ENCODE measurements around the gene ADTRP. TPM values are rescaled to one million over a fixed set of nuclear protein-coding genes. Genes with fewer than 3 reads are reported as not detected.

Gene ADTRP
- total RNA-seq, 1 donor from 2014 or later, result 42.5 TPM

DNA sequence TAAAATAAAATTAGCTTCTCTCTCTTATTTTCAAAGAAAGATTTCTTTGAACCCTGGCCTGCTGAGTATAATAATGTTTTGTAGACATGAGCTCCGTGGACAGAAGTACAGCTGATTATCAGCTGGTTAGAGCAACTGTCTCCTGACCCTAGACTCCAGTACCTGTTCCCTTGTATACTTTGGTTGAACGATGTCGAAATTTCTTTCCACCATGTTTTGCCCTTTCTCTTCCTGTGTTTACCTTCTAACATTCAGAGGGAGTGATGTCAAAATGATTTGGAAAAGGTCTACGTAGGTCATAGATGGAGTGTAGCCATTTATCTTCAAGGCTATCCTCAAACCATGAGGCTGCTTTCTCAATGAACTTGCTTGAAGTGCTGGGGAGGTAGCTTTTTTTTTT, 16.8 kb upstream of the ADTRP start:
- H3K27ac ChIP-seq, result no peak overlapping the region
- H3K4me3 ChIP-seq, result no peak overlapping the region
- ATAC-seq (no peak), DNase-seq (no peak)
- intact Hi-C loops (cut with DNase I), result no loop called here
- no peaks in the 10 kb centered on the region for H3K27me3 ChIP-seq (ENCODE audit: low read depth)
- H3K9me3 ChIP-seq, result no peaks in the 10 kb centered on the region
- no peaks in the 10 kb centered on the region for H3K36me3 ChIP-seq
- no peaks in the 10 kb centered on the region for H3K4me1 ChIP-seq
- TF ChIP-seq CTCF (IDR thresholded peaks at IDR 0.05), result no peak

- H3K4me1 ChIP-seq, result no peaks in the 10 kb centered on the region
- H3K9me3 ChIP-seq, result no peaks in the 10 kb centered on the region
- ATAC-seq (no peak), DNase-seq (no peak)
- no peak overlapping the region for H3K27ac ChIP-seq
- no peak for TF ChIP-seq CTCF (IDR thresholded peaks at IDR 0.05)
- H3K4me3 ChIP-seq, result no peak overlapping the region
- H3K27me3 ChIP-seq (ENCODE audit: low read depth), result no peaks in the 10 kb centered on the region
- no peaks in the 10 kb centered on the region for H3K36me3 ChIP-seq
- intact Hi-C loops (cut with DNase I), result no loop called here
Measured at GRCh38 chr6:11793277-11793676, 14.7 kb upstream of the ADTRP start.

- Histone ChIP-seq H3K27me3 (ENCODE audit: low read depth) (no peaks in the 10 kb centered on the region), H3K9me3 (no peaks in the 10 kb centered on the region), H3K4me1 (no peaks in the 10 kb centered on the region), H3K36me3 (no peaks in the 10 kb centered on the region), H3K4me3 (no peak overlapping the region), H3K27ac (no peak overlapping the region)
- ATAC-seq (no peak), DNase-seq (no peak)
- no peak for TF ChIP-seq CTCF (IDR thresholded peaks at IDR 0.05)
- intact Hi-C loops (cut with DNase I), result no loop called here
Measured at GRCh38 chr6:11791354-11792107, 12.9 kb upstream of the ADTRP start.

- TF ChIP-seq CTCF (IDR thresholded peaks at IDR 0.05), result no peak
- intact Hi-C loops (cut with DNase I), result no loop called here
- DNase-seq, result no peak
- H3K27me3 ChIP-seq (ENCODE audit: low read depth), result no peaks in the 10 kb centered on the region
- H3K4me3 ChIP-seq, result no peak overlapping the region
- H3K27ac ChIP-seq, result peak overlapping the region; percentile 1
- H3K36me3 ChIP-seq, result no peaks in the 10 kb centered on the region
- no peaks in the 10 kb centered on the region for H3K4me1 ChIP-seq
- ATAC-seq, result peak; percentile 74 to 85
- no peaks in the 10 kb centered on the region for H3K9me3 ChIP-seq
Measured at GRCh38 chr6:11789744-11790143, 11.1 kb upstream of the ADTRP start.

GRCh38 chr6:11788043-11788442, 9.4 kb upstream of the ADTRP start:
- Histone ChIP-seq H3K27ac (no peak overlapping the region), H3K27me3 (ENCODE audit: low read depth) (no peaks in the 10 kb centered on the region), H3K36me3 (no peaks in the 10 kb centered on the region), H3K4me1 (no peaks in the 10 kb centered on the region), H3K9me3 (no peaks in the 10 kb centered on the region), H3K4me3 (no peak overlapping the region)
- intact Hi-C loops (cut with DNase I), result no loop called here
- TF ChIP-seq CTCF (IDR thresholded peaks at IDR 0.05), result no peak
- ATAC-seq (no peak), DNase-seq (no peak)
